ENCODE data around the gene ALPP. TPM values are rescaled to one million over a fixed set of nuclear protein-coding genes. Genes with fewer than 3 reads are reported as not detected.
"Not testable (repeated sequence)": the region's sequence is repeated elsewhere in the genome, so short reads cannot be mapped to it uniquely, and the experiment has no call there.

The ALPP gene
- polyA plus RNA-seq (2011; rRNA removed): not detected in 2 replicates
- polyA minus RNA-seq (2011; rRNA and poly(A)+ RNA removed): not detected in 2 replicates

DNA sequence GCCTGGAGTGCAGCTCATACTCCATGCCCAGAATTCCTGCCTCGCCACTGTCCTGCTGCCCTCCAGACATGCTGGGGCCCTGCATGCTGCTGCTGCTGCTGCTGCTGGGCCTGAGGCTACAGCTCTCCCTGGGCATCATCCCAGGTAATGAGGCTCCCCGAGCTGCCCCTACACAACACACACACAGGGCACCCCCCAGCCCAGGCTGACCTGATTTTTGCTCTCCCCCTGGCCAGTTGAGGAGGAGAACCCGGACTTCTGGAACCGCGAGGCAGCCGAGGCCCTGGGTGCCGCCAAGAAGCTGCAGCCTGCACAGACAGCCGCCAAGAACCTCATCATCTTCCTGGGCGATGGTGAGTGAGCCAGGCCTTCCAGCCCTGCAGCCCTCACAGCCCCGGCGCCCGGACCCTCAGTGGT, at the start of gene ALPP:
ALPP (plus strand) TSS at position 17 of the 417 bp plus-strand sequence; CDS start at position 69, 52 bp downstream.
- POLR2A ChIA-PET; CTCF ChIA-PET; H3K9me3 ChIP-seq (ENCODE audit: control insufficient read depth, insufficient read depth, low read length); H3K4me3 ChIP-seq (ENCODE audit: low read depth, low read length); DNase-seq (ENCODE audit: low read depth, low spot score); H3K27ac ChIP-seq (ENCODE audit: low read depth, low read length): not testable (repeated sequence)
- H3K27me3 ChIP-seq (ENCODE audit: control insufficient read depth, insufficient read depth, low read length): peaks cover 19% of the 10 kb centered on the region

GRCh38 chr2:232329716-232330067, 48.9 kb upstream of the ALPP start:
- DNase-seq (ENCODE audit: low read depth, low spot score): no peak
- no peak for TF ChIP-seq CTCF (IDR thresholded peaks at IDR 0.05; ENCODE audit: low read depth, low read length)
- H3K9me3 ChIP-seq (ENCODE audit: control insufficient read depth, insufficient read depth, low read length): no peaks in the 10 kb centered on the region; the same call in 1 of the 2 replicates
- no peaks in the 10 kb centered on the region for H3K27me3 ChIP-seq (ENCODE audit: control insufficient read depth, insufficient read depth, low read length)
- H3K27ac ChIP-seq (ENCODE audit: low read depth, low read length): no peak overlapping the region
- CTCF ChIA-PET: interaction anchor here (1.7 to 5.6 kb wide), 2 partner anchors 407 to 423 kb away, joined by 5 to 67 read pairs; no protein-coding TSS in a partner anchor
- no peak overlapping the region for H3K4me3 ChIP-seq (ENCODE audit: low read depth, low read length)
- POLR2A ChIA-PET: no interaction called here

DNA sequence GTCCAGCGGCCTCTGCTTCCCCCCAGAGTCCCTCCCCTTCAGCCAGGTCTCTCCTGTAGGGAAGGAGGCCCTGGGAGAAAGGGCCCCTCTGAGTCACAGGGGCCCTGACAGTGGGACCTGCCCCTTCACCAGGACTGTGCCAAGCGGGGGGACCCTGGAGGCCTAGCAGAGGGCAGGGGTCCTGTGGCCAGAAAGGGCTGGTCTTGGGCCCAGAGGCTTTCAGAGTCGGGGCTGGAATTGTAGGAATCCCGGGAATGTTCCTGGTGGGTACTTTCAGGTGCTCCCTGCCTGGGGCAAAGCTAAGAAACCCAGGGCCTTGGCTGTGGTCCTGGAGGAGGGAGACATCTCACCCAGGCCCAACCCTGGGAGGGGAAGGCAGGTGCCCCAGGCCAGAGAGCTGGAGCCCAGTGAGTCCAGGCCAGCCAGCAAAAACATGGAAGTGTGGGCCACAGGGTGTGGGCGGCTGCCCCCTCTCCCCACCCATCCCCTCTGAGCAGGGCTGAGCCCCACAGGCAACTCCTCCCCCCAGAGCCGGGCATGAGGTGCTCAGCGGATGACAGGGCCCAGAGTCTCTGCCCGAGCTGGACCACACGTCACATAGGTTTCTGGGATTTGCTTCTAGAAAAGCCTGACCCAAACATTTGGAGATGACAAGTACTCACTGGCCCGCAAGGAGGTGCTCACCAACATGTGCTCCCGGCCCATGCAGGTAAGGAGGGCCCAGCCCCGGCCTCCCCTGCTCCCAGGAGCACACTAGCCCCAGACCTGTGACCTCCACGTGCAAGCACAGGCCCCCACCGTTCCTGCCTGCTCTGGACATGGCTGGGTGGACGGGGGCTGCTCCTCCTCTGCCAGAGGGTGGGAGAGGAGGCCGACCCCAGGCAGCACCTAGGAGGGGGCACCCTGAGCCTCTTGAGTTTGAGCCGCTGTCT, 48.2 kb upstream of the ALPP start:
- Histone ChIP-seq H3K9me3 (ENCODE audit: control insufficient read depth, insufficient read depth, low read length) (no peaks in the 10 kb centered on the region; the same call in 1 of the 2 replicates), H3K27me3 (ENCODE audit: control insufficient read depth, insufficient read depth, low read length) (no peaks in the 10 kb centered on the region), H3K27ac (ENCODE audit: low read depth, low read length) (no peak overlapping the region), H3K4me3 (ENCODE audit: low read depth, low read length) (no peak overlapping the region)
- no peak for TF ChIP-seq CTCF (IDR thresholded peaks at IDR 0.05; ENCODE audit: low read depth, low read length)
- POLR2A ChIA-PET: no interaction called here
- no peak for DNase-seq (ENCODE audit: low read depth, low spot score)
- CTCF ChIA-PET: interaction anchor here (0.5 to 1.7 kb wide), 2 partner anchors 423 to 1702 kb away, joined by 3 to 5 read pairs; no protein-coding TSS in a partner anchor

DNA sequence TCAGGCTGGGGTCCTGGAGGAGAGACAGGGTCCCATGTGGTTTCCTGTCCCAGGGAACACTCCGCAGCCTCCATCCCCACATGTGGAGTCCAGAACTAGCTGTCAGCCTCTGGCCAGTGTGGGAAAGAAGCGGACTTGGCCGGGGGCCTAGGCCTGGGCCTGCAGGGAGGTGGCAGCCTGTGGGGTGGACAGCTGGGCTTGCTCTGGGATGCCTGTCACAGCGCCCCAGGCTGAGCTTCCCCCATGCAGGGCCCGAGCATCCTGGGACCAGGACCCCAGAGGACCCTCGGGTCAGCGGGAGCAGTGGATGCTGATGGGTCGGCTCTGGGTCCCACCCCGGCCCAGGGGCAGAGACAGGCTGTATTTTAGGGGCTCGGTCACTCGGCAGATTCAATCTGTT, 47.5 kb upstream of the ALPP start:
- POLR2A ChIA-PET; H3K27ac ChIP-seq (ENCODE audit: low read depth, low read length); DNase-seq (ENCODE audit: low read depth, low spot score); H3K9me3 ChIP-seq (ENCODE audit: control insufficient read depth, insufficient read depth, low read length); H3K4me3 ChIP-seq (ENCODE audit: low read depth, low read length); H3K27me3 ChIP-seq (ENCODE audit: control insufficient read depth, insufficient read depth, low read length): not testable (repeated sequence)
- CTCF ChIA-PET: interaction anchor here (0.5 kb wide), 2 partner anchors 330 to 1703 kb away, joined by 3 read pairs; no protein-coding TSS in a partner anchor

DNA sequence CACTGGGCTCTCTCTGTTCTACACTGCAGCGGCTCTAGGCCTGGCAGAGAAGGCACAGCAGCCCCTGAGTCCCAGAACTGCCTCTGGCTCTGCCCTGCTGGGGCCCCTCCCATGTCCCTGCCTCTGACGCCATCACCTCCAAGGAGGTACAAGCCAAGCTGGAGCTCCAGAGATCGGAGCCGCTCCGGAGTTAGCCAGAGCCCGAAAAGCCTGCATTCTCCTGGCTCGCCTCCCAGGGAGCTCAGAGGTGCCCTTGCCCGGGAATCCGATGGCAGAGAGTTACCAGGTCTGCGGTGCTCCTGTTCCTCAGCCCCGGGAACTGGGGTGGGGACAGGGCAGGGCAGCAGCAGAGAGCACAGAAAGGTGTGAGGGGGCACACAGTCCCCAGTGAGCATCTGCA, 46.9 kb upstream of the ALPP start:
- POLR2A ChIA-PET; DNase-seq (ENCODE audit: low read depth, low spot score): not testable (repeated sequence)
- CTCF ChIA-PET: interaction anchor here (0.5 kb wide), 1 partner anchor 331 kb away, joined by 3 read pairs; no protein-coding TSS in a partner anchor

DNA sequence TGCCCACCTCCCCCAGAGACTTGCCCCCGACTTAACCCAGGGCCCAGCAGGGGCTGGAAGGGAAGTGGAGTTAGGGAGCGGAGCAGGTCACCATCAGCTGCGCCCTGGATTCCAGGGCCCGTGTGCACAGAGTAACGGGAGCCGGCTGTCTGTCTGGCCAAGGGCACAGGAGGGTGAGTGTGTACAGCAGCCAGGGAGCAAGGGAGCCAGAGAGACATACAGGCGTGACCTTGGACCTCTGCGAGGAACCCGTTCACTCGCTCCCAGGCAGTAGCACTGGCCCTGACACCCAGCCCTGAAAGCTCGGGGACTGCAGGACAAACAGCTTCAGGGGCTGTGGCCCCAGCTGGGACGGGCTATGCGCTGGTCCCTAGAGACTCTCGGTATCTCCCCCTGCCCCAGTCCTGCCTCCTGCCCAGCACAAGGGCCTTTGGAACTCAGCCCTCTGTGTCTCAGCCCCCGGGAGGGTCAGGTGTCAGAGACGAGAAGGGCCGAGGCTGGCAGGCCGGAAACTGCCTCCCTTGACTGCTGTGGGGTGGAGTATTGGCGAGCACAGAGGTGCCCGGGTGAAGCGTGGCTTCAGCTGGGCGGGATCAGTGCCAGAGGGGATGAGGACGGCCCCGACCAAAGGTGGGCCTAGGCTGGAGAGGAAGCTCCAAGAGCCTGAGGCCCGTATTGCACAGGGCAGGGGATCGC, 46.2 kb upstream of the ALPP start:
- H3K27me3 ChIP-seq (ENCODE audit: control insufficient read depth, insufficient read depth, low read length); H3K4me3 ChIP-seq (ENCODE audit: low read depth, low read length); H3K27ac ChIP-seq (ENCODE audit: low read depth, low read length); CTCF ChIA-PET; H3K9me3 ChIP-seq (ENCODE audit: control insufficient read depth, insufficient read depth, low read length); POLR2A ChIA-PET; DNase-seq (ENCODE audit: low read depth, low spot score): not testable (repeated sequence)

More for the DNA sequence above, 46.9 kb upstream of the ALPP start:
- not testable (repeated sequence) for H3K9me3 ChIP-seq (ENCODE audit: control insufficient read depth, insufficient read depth, low read length); H3K27ac ChIP-seq (ENCODE audit: low read depth, low read length); H3K4me3 ChIP-seq (ENCODE audit: low read depth, low read length); H3K27me3 ChIP-seq (ENCODE audit: control insufficient read depth, insufficient read depth, low read length)
